Stimulated activated CD4-positive, alpha-beta T cell treated with anti-CD3 and anti-CD28 coated beads, Interleukin-4, amount 100 ng/mL, for 24 hours (primary cell): ENCODE measurements around the gene DBH.
A peak's percentile ranks its signal among the peaks of the same experiment; 100 is the strongest.
"Not testable (repeated sequence)": the region's sequence is repeated elsewhere in the genome, so short reads cannot be mapped to it uniquely, and the experiment has no call there.

Experiments
- DNase-seq: peaks from one replicate; pipeline ENCODE4 v3.0.0-alpha.2; 2020

Gene DBH

GRCh38 chr9:133604856-133605255 is 31.3 kb upstream of the DBH start:
- DNase-seq: no peak

DNA sequence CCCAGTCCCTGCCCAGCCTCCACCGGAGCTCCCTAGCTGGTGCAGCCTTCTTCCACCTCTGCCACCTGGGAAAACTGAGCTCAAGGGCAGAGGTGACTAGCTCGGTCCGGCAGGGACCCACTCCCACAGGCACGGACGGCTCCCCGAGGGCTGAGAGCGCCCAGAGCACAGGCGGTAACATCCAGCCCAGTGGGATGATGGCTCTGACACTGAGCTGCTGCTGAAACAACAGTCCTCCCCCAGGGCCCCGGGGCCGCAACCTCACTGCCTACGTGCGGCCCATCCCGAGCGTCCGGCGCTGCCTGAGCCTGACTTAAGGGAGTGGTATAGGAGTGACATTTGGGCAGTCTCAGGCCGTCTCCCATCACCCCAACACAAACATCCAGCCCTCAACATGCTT is 30.7 kb upstream of the DBH start:
- DNase-seq: no peak

DNA sequence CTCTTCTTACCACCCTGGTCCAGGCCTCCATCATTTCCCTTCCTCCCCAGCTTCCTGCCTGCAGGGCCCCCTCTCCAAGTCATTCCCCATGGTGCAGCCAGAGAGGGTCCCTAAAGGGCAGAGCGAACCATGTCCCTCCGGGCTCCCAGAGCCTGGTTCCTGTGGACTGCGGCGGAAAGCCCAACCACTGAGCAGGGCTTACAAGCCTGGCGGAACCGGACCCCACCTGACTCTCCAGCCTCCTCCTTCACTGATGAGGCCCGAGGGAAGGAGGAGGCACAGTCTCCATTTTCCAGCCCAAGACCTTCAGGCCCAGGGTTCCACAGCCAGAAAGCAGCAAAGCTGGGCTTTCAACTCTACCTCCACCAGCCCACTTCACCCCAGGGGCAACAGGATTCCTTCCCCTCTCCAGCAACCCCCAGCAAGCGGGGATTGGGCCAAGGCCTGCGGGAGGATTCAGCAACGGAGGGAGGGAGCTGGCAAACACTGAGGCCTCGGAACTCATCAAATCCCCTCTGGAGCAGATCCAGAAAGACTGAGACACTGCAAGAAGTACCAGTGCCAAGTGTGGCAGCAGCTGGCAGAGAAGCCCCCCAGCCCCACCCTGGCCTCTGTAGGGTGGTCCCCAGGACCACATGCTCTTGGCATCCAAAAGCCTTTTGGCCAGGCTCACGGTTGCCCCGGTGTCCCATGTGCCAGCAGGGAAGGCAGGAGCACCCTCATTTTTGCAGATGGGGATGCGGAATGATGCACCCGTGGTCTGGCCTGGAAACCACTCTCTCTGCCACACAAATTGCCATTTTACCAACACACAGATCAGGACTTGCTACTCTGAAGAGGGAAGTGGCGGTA is 30.1 kb upstream of the DBH start:
- DNase-seq: no peak

- DNase-seq: no peak
These were observed 29.5 kb upstream of the DBH start for GRCh38 chr9:133606708-133607025.

GRCh38 chr9:133607381-133607780 is 28.8 kb upstream of the DBH start:
- DNase-seq: no peak

GRCh38 chr9:133607976-133608375 is 28.2 kb upstream of the DBH start:
- DNase-seq: no peak

GRCh38 chr9:133608382-133608781 is 27.8 kb upstream of the DBH start:
- no peak for DNase-seq

DNA sequence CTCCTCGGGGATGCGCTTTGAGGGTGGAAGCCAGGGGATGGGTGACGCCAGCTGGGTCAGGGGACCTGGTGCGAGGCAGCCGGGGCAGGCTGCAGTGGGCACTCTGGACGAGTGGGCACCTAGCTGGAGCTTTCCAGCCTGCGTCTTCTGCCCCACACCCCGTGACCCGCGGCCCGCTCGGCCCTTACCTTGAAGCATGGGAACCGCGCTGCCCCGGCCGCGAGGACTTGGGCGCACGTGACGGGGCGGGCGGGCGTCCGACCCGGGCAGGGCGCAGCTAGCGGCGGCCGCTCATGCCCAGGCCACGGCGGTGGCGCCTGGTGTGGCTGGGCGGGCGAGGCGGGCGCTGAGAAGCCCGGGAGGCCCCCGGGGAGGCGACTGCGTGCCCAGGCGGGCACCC is 27.3 kb upstream of the DBH start:
- no peak for DNase-seq

DNA sequence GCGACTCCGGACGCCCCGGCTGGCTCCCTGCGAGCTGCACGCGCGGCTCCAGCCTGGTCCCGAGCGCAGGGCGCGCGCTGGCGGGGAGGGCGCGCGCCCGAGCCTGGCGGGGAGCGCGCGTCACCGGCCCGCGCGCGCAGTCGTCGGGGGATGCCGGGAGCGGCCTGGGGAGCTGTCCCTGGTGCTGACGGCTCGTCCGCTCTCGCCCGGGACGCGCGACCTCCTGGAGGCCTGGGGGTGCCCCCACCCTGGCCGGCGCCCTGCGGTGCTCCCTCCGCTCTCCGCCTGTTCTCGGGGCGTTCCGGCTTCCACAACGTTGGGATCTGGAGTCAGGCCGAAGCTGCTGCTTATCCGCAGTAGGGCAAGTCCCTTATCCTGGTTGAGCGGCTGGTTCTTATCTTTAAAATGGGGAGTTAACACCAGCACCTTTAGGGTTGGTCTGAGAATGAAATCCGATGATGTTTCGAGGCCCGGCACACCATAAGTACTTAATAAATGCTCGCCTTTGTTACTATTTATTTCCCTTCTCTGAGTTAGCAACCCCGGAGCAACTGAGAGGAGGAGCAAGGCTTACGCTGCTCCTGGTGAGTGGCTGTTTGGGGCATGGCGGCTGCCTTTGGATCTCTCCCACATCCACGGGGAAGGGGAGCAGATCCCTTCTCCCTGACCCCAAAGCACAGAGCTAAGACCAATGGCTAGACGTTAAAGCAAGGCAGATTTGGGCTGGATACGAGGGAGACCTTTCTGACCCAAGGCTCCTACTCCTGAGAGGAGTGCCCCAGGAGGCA is 26.7 kb upstream of the DBH start, which contains the start of gene FAM163B:
TSS of gene FAM163B (minus strand) at position 79 of the 788 bp plus-strand sequence. CDS start 29,166 bp downstream, outside the sequence.
- DNase-seq: peak; percentile 36

DNA sequence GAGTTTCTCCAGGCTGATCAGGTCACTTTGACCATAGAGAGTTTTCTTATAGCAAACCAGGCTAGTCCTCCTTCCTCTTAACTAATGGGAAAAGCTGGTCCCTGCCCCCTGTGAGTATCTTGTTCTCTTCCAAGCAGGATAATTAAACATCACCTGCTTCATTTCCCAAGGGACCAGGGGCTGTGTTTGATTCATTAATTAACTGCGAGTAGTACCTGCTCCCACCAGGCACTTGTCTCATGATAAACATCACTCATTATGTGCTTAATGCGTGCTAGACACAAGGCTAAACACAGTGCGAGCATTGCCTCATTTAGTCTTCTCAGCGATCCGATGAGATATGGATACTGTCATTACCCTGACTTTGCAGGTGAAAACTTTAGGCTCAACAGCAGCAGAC is 25.3 kb upstream of the DBH start:
- DNase-seq: no peak

DNA sequence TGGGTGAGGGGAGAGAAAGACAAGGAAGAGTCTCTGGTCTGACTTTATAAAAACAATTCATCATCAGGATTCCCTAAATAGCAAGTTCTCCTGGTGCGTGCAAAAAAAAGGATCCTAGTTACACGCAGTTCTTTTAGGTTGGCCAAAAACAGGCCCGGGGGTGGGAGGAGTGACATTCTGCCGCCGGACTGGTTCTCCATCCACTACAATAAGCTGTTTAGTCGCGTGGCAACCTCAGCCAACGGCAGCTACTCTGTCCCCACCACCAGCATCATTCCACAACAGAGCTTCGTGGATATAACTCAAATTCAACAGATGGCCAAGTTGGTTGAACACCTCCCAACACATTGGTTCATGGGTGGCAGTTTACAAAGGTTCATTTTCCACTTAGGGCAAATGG is 24.1 kb upstream of the DBH start:
- no peak for DNase-seq

- DNase-seq: no peak
These were observed 23.3 kb upstream of the DBH start for GRCh38 chr9:133612816-133613215.

DNA sequence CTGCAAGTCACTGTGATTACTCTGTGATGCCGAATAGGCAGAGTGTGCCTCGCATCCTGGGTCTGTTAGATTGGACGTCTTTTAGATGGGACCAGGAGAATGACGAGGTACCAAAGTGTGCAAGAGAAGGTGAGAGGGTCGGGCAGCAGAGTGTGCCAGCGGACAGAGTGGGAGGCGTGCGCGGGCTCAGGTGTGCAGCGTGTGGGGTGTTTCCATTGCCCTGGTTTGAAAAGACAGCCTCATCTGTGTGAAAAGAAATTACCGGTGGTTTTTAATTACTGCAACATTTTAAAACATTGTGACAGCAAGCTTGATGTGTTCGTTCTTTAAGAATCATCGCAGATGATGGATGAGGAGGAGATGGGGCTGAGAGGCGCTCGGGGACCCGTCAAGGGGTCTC is 22.7 kb upstream of the DBH start:
- DNase-seq: no peak

GRCh38 chr9:133614056-133614455 is 22.1 kb upstream of the DBH start:
- no peak for DNase-seq

DNA sequence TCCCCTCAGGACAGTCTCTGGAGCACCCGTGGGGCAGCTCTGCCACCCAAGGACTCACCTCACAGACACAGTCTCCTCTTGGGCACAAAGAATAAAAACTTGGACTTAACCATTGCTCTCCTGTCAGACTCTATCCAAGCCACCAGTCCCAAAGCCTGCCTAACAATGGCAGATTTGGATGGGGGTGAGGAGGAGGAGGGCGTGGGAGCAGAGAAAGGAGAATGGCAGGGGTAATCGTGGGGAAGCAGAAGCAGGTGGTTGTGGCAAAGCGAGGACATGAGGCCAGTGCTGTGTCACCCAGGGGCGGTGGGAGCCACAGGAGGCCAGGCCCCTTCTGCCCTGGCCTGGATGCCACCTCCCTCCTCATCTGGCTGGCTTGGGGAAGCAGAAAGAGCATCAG is 21.5 kb upstream of the DBH start:
- DNase-seq: no peak

- DNase-seq: no peak
These were observed 21.0 kb upstream of the DBH start for GRCh38 chr9:133615186-133615585.

- DNase-seq: no peak
These were observed 20.5 kb upstream of the DBH start for GRCh38 chr9:133615606-133616188.

DNA sequence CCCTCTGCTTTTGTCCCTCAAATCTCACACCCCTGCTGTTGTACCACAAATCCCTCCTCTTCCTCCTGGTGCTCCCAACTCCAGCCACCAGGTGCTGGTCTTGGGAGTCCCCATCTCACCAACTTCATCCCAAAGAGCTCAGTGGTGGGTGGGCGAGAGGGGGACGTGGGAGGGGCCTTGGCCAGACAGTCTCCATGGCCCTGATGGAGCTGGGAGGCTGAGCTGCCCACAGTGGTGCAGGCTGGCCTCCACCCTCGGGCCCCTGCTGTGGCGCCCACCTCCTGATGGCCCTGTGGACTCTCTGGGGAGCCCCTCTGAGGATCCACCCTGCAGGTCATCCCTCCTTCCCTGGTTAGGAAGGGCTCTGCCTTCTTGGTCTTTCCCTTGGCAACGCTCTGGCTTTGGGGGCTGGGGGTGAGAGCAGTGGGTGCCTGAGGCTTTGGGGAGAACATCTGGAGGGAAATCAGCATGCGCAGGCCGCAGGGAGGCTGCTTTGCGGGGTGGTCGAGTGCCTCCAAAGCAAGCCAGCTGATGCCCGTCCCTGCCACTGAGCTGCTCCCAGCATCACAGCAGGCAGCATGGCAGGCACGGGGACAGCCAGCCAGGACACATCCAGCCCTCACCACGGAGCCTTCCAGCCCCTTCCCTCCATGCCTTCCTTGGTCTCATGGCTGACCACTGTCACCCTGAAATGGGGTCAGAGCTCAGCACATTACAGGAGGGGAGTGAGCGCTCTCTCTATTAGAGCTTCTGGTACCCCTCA is 19.3 kb upstream of the DBH start:
- no peak for DNase-seq

- no peak for DNase-seq
These were observed 17.4 kb upstream of the DBH start for GRCh38 chr9:133618726-133619125.

DNA sequence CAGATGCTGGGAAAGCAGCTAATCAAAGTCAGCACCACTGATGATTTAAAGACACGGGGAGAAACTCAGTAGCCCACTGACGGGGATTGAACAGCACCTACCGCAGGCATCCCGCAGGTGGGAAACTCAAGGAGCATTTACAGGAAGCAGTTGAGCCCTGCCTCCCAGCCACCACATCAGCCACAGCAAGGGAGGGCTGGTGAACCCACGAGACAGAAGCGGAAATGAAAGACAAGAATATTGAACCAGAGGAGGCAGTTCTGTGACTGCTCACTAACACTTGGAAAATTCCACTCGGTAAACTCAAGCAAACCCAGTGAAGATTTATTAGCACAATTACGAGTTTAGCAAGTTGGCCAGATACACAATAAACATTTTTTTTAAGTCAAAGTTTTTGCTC is 16.4 kb upstream of the DBH start:
- DNase-seq: peak; percentile 49

DNA sequence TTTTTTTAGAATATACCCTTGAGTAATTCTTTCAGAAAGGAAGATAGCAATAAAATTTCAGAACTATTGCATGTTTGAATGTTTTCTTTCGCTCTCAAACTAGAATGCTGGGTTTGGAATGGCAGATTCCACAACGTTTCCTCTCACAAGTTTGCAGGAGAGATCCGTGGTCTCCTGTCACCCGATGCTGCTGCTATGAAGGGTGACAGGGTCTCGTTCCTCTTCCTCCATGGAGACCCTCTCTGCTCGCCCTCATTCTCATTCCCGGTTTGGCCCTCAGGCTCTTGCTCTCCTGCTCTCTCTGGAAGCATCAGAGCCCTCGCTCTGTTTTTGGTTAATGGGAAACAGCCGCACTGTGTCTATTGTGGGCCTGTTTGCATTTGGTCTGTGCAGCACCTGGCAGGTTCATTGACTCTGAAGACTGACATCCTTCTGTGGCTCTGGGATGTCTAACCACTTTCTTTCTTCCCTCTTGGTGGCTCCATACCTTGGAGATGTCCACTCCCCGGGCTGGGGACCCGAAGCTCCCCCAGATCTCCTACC is 14.4 kb upstream of the DBH start:
- DNase-seq: no peak

DNA sequence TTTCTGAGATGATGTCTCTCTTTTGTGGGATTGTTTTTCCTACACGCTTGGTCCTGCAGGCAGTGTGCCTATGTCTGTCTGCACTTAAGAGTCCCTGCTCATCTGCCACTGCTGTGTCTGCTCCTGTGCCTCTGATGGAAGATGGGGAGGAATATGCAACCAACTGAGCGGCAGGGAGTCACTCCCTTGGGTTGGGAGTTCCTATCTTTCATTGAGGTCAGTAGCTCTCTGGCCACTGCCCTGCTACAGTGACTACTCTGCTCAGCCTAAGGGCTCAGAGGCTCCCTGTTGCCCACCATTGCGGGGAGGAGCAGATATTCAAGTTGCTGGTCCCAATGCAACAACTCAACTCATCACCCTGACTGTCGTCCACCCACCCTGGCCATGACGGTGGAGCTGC is 13.6 kb upstream of the DBH start:
- no peak for DNase-seq

- DNase-seq: not testable (repeated sequence)
These were observed 10.2 kb upstream of the DBH start for GRCh38 chr9:133626008-133626407.
